H4 (cell line): ENCODE data around the gene PCSK2. TPM values are rescaled to one million over a fixed set of nuclear protein-coding genes. Genes with fewer than 3 reads are reported as not detected.

Source experiments
- DNase-seq: peaks from one replicate; pipeline ENCODE4 v3.0.0-alpha.2; 2015; ENCODE audit warnings: low spot score
- total RNA-seq: library from RNA; depleted of rRNA; stranded (reverse); fragments of >200 nt; shearing (Covaris generic); gene quantifications from 2 replicates; pipeline ENCODE4 v1.2.3, GENCODE V29; 2014

The PCSK2 gene
- total RNA-seq, 1 experiment from 2014 or later, result 1.6 TPM

- DNase-seq, result no peak
These were observed 252.3 kb downstream of the PCSK2 start for GRCh38 chr20:17479063-17479657.

GRCh38 chr20:17480696-17481095 is 253.9 kb downstream of the PCSK2 start:
- DNase-seq, result no peak

GRCh38 chr20:17481661-17482060 is 254.8 kb downstream of the PCSK2 start:
- DNase-seq, result no peak

- DNase-seq, result no peak
These were observed 255.7 kb downstream of the PCSK2 start for GRCh38 chr20:17482536-17482935.

GRCh38 chr20:17485017-17485416 is 258.2 kb downstream of the PCSK2 start:
- no peak for DNase-seq

- no peak for DNase-seq
These were observed 262.2 kb downstream of the PCSK2 start for GRCh38 chr20:17488916-17489600.

GRCh38 chr20:17490501-17490900 is 263.7 kb downstream of the PCSK2 start:
- no peak for DNase-seq

- no peak for DNase-seq
These were observed 264.2 kb downstream of the PCSK2 start for GRCh38 chr20:17491041-17491440.

GRCh38 chr20:17491488-17491887 is 264.6 kb downstream of the PCSK2 start:
- DNase-seq, result no peak

GRCh38 chr20:17493173-17493572 is 266.3 kb downstream of the PCSK2 start:
- DNase-seq, result no peak

GRCh38 chr20:17494201-17494600 is 267.4 kb downstream of the PCSK2 start:
- no peak for DNase-seq

- no peak for DNase-seq
These were observed 269.0 kb downstream of the PCSK2 start for GRCh38 chr20:17495826-17496225.

- DNase-seq, result no peak
These were observed 271.2 kb downstream of the PCSK2 start for GRCh38 chr20:17497821-17498580.

- DNase-seq, result no peak
These were observed 271.8 kb downstream of the PCSK2 start for GRCh38 chr20:17498641-17499040.

GRCh38 chr20:17499041-17499440 is 272.2 kb downstream of the PCSK2 start:
- no peak for DNase-seq

- no peak for DNase-seq
These were observed 273.4 kb downstream of the PCSK2 start for GRCh38 chr20:17500271-17500670.

GRCh38 chr20:17500826-17501225 is 274.0 kb downstream of the PCSK2 start:
- DNase-seq, result no peak

- no peak for DNase-seq
These were observed 274.9 kb downstream of the PCSK2 start for GRCh38 chr20:17501701-17502100.

- DNase-seq, result no peak
These were observed 275.3 kb downstream of the PCSK2 start for GRCh38 chr20:17502105-17502504.

- DNase-seq, result no peak
These were observed 276.6 kb downstream of the PCSK2 start for GRCh38 chr20:17503301-17504065.

GRCh38 chr20:17504066-17504897 is 277.4 kb downstream of the PCSK2 start:
- DNase-seq, result no peak
